ENCODE measurements around the gene ZNF804A. TPM values are rescaled to one million over a fixed set of nuclear protein-coding genes. Genes with fewer than 3 reads are reported as not detected.
A peak's percentile ranks its signal among the peaks of the same experiment; 100 is the strongest.

ZNF804A gene
- total and polyA plus RNA-seq, 7 experiments from 2014 or later, result 0.16 to 0.69 TPM; not detected in 5

DNA sequence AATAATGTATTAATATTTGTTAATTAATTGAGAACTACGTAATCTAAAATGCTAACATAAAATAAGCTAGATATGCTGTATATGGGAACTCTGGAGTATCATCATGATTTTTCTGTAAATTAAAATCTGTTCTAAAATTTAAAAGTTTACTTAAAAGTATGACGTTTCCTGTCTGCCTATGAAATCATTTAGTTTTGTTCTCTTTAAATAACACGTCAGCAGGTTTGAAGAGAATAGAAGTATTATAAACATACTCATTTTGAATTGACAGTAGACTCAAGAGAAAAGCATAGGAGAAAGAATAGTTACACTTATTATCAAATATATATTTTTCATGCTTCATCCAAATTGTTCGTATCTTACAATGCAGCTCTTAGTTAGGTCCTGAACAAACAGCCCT is 19.1 kb upstream of the ZNF804A start:
- no peak for ATAC-seq
- Histone ChIP-seq H3K36me3 (ENCODE audit: control insufficient read depth in 2 of 3, insufficient read depth in 3 of 3, low read length in 3 of 3) (no peaks in the 10 kb centered on the region), H3K4me1 (ENCODE audit: control insufficient read depth in 2 of 2, insufficient read depth in 2 of 2, low read length in 2 of 2) (no peaks in the 10 kb centered on the region), H3K4me3 (ENCODE audit: low read length) (no peak overlapping the region), H3K9me3 (ENCODE audit: control insufficient read depth in 2 of 3, low read length in 3 of 3) (no peaks in the 10 kb centered on the region), H3K27me3 (ENCODE audit: control insufficient read depth in 2 of 2, insufficient read depth in 2 of 2, low read length in 2 of 2) (no peaks in the 10 kb centered on the region), H3K27ac (ENCODE audit: low read depth, low read length) (no peak overlapping the region)
- intact Hi-C loops (cut with micrococcal nuclease), result no loop called here
- no peaks in the 10 kb centered on the region for H3K36me3 Mint-ChIP-seq
- DNase-seq, result no peak
- H3K27me3 Mint-ChIP-seq, result no peaks in the 10 kb centered on the region
- no peak overlapping the region for H3K27ac Mint-ChIP-seq
- POLR2A ChIA-PET, result no interaction called here
- peaks cover 0 to 27% (median 1%) of the 10 kb centered on the region in 11 donors for H3K9me3 Mint-ChIP-seq
- H3K4me3 Mint-ChIP-seq, result no peak overlapping the region
- CTCF ChIA-PET, result no interaction called here
- H3K4me1 Mint-ChIP-seq, result no peaks in the 10 kb centered on the region

DNA sequence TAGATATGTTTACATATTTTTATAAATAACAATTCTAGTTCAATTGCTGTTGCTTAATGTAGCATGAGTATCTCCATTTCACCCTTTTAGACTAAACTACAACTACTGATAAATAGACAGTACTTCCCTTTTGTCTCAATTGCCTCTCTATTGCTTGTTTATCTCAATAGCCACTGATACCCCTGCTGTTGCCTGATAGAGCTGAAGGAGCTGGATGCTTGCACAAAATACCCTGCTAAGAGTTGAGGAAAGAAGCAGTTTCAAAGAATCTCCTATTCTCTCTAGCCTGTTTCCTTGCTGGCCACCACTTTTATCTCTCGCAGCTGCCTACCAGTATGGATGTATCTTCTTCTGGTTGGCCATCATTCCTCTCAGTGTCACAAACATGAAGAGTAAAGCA is 16.9 kb upstream of the ZNF804A start:
- H3K36me3 ChIP-seq (ENCODE audit: control insufficient read depth in 2 of 3, insufficient read depth in 3 of 3, low read length in 3 of 3), result no peaks in the 10 kb centered on the region
- ChIA-PET CTCF (no interaction called here), POLR2A (no interaction called here)
- no peaks in the 10 kb centered on the region for H3K9me3 ChIP-seq (ENCODE audit: control insufficient read depth in 2 of 3, low read length in 3 of 3)
- no peak overlapping the region for H3K4me3 Mint-ChIP-seq
- intact Hi-C loops (cut with micrococcal nuclease), result no loop called here
- ATAC-seq (no peak), DNase-seq (no peak)
- H3K27ac Mint-ChIP-seq, result no peak overlapping the region
- no peak overlapping the region for H3K4me3 ChIP-seq (ENCODE audit: low read length)
- no peaks in the 10 kb centered on the region for H3K36me3 Mint-ChIP-seq
- H3K27ac ChIP-seq (ENCODE audit: low read depth, low read length), result no peak overlapping the region
- no peaks in the 10 kb centered on the region for H3K4me1 ChIP-seq (ENCODE audit: control insufficient read depth in 2 of 2, insufficient read depth in 2 of 2, low read length in 2 of 2)
- no peaks in the 10 kb centered on the region for H3K27me3 Mint-ChIP-seq
- no peaks in the 10 kb centered on the region for H3K27me3 ChIP-seq (ENCODE audit: control insufficient read depth in 2 of 2, insufficient read depth in 2 of 2, low read length in 2 of 2)
- peaks cover 0 to 13% (median 0%) of the 10 kb centered on the region in 11 donors for H3K9me3 Mint-ChIP-seq
- no peaks in the 10 kb centered on the region for H3K4me1 Mint-ChIP-seq

DNA sequence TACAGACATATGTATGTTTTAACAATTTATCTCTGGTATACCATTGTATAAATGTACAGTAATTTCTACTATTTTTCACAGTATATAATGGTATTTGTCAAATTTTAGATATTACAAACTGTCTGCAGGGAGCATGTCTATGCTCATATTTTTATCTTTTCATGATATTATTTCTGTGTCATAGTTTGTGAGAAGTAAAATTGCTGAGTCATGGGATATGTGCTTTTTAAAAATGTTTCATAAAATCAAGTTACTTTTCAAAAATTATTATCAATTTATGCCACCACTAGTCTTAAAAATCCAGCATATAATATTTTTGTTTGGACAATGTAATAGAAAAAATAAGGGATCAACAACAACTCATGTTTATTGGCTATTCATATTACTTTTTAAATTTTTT is 9.1 kb upstream of the ZNF804A start:
- ChIA-PET POLR2A (no interaction called here), CTCF (no interaction called here)
- Histone ChIP-seq H3K36me3 (ENCODE audit: control insufficient read depth in 2 of 3, insufficient read depth in 3 of 3, low read length in 3 of 3) (no peaks in the 10 kb centered on the region), H3K27ac (ENCODE audit: low read depth, low read length) (no peak overlapping the region), H3K4me1 (ENCODE audit: control insufficient read depth in 2 of 2, insufficient read depth in 2 of 2, low read length in 2 of 2) (no peaks in the 10 kb centered on the region), H3K4me3 (ENCODE audit: low read length) (no peak overlapping the region), H3K9me3 (ENCODE audit: control insufficient read depth in 2 of 3, low read length in 3 of 3) (no peaks in the 10 kb centered on the region), H3K27me3 (ENCODE audit: control insufficient read depth in 2 of 2, insufficient read depth in 2 of 2, low read length in 2 of 2) (peaks cover 0 to 2% of the 10 kb centered on the region in 2 donors)
- intact Hi-C loops (cut with micrococcal nuclease), result no loop called here
- Mint-ChIP-seq H3K27me3 (peaks cover 0 to 12% (median 4%) of the 10 kb centered on the region in 5 donors), H3K36me3 (no peaks in the 10 kb centered on the region), H3K4me3 (no peak overlapping the region), H3K4me1 (no peaks in the 10 kb centered on the region), H3K27ac (no peak overlapping the region), H3K9me3 (peaks cover 0 to 9% (median 3%) of the 10 kb centered on the region in 11 donors)
- DNase-seq, result no peak
- ATAC-seq, result no peak

DNA sequence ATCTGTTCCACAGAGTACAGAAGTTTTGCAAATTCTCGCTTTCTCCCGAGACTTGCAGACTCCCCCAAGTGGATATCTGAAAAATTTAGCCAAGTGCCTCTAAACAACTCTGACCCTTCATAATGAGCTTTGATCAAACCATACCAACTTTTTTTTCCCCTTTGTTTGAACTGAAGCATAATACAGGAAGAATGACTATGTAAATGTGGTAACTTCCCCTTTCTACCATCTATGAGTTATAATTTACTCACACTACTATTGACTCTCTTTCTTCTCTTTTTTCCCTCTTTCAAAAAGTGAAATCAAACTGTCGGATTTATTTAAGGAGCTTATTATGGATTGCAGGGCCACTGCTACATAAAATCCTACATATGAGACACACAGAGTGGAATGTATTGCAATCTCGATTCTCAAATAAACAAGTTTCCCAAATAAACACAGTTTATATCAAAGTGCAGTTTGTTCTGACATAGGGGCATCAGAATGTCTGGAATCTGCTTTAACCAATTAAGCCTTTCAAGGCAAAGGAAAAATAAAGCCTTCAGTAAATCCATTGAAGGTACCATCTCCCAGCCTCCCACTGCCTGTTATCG is 1.4 kb upstream of the ZNF804A start:
- intact Hi-C loops (cut with micrococcal nuclease), result no loop called here
- POLR2A ChIA-PET, result no interaction called here
- Mint-ChIP-seq H3K36me3 (peaks cover 0 to 15% (median 0%) of the 10 kb centered on the region in 5 donors), H3K9me3 (peaks cover 0 to 16% (median 5%) of the 10 kb centered on the region in 11 donors), H3K4me1 (peaks cover 7 to 21% (median 16%) of the 10 kb centered on the region in 7 donors), H3K4me3 (peak overlapping the region in 8 of 10 donors; percentile 8 to 61 (median 44)), H3K27ac (no peak overlapping the region), H3K27me3 (peaks cover 46 to 68% (median 50%) of the 10 kb centered on the region in 5 donors)
- CTCF ChIA-PET, result no interaction called here
- Histone ChIP-seq H3K9me3 (ENCODE audit: control insufficient read depth in 2 of 3, low read length in 3 of 3) (no peaks in the 10 kb centered on the region), H3K27me3 (ENCODE audit: control insufficient read depth in 2 of 2, insufficient read depth in 2 of 2, low read length in 2 of 2) (peaks cover 0 to 3% of the 10 kb centered on the region in 2 donors), H3K4me3 (ENCODE audit: low read length) (no peak overlapping the region), H3K4me1 (ENCODE audit: control insufficient read depth in 2 of 2, insufficient read depth in 2 of 2, low read length in 2 of 2) (no peaks in the 10 kb centered on the region), H3K27ac (ENCODE audit: low read depth, low read length) (no peak overlapping the region), H3K36me3 (ENCODE audit: control insufficient read depth in 2 of 3, insufficient read depth in 3 of 3, low read length in 3 of 3) (no peaks in the 10 kb centered on the region)
- peak; percentile 55 for ATAC-seq
- DNase-seq, result no peak

DNA sequence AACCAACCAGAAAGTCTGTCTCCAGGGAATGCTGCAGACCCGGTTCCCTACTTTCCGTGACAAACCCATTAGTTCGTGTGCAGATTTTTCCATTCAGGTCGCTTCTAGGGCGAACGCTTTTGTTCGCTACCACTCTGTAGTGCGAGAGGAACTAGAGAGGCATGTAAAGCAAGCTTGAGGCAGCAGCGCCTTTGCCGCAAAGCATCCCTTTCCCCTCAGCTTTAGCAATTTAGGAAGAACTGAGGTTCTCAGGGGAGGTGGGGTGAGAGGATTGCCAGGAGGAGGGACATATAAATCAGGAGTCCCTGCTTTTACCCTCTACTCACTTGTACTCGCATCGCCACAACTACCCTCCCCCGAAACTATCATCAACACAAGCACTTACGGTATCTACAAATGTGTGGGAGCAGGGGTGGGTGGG is 748 bp upstream of the ZNF804A start:
- peak; percentile 39 for ATAC-seq
- Mint-ChIP-seq H3K27ac (no peak overlapping the region), H3K9me3 (peaks cover 0 to 14% (median 5%) of the 10 kb centered on the region in 11 donors), H3K4me3 (peak overlapping the region in 9 of 10 donors; percentile 19 to 62 (median 49)), H3K27me3 (peaks cover 46 to 66% (median 50%) of the 10 kb centered on the region in 5 donors), H3K4me1 (peaks cover 7 to 21% (median 16%) of the 10 kb centered on the region in 7 donors), H3K36me3 (peaks cover 0 to 15% (median 0%) of the 10 kb centered on the region in 5 donors)
- POLR2A ChIA-PET, result no interaction called here
- intact Hi-C loops (cut with micrococcal nuclease), result no loop called here
- no peak for DNase-seq
- Histone ChIP-seq H3K4me3 (ENCODE audit: low read length) (no peak overlapping the region), H3K27ac (ENCODE audit: low read depth, low read length) (no peak overlapping the region), H3K4me1 (ENCODE audit: control insufficient read depth in 2 of 2, insufficient read depth in 2 of 2, low read length in 2 of 2) (no peaks in the 10 kb centered on the region), H3K27me3 (ENCODE audit: control insufficient read depth in 2 of 2, insufficient read depth in 2 of 2, low read length in 2 of 2) (peaks cover 0 to 3% of the 10 kb centered on the region in 2 donors), H3K9me3 (ENCODE audit: control insufficient read depth in 2 of 3, low read length in 3 of 3) (no peaks in the 10 kb centered on the region), H3K36me3 (ENCODE audit: control insufficient read depth in 2 of 3, insufficient read depth in 3 of 3, low read length in 3 of 3) (no peaks in the 10 kb centered on the region)
- CTCF ChIA-PET, result no interaction called here

DNA sequence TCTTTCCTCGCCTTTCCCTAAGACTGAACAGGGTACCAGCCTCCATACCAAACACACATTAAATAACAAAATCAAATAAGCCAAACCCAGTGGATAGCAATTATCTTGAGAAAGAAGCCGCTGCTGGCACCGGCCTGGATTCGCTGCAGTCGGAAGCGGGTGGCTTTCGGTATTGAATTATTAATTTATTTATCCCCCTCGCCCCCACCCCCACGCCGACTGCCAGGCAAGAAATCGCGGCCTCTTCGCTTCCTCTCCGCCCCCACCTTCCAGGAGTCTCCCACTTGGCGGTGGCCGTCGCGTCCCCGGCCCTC is 370 bp upstream of the ZNF804A start:
- Mint-ChIP-seq H3K27ac (no peak overlapping the region), H3K4me1 (peaks cover 7 to 21% (median 16%) of the 10 kb centered on the region in 7 donors), H3K36me3 (peaks cover 0 to 15% (median 0%) of the 10 kb centered on the region in 5 donors), H3K9me3 (peaks cover 0 to 11% (median 4%) of the 10 kb centered on the region in 11 donors), H3K27me3 (peaks cover 46 to 62% (median 50%) of the 10 kb centered on the region in 5 donors), H3K4me3 (peak overlapping the region in 8 of 10 donors; percentile 19 to 66 (median 51))
- Histone ChIP-seq H3K36me3 (ENCODE audit: control insufficient read depth in 2 of 3, insufficient read depth in 3 of 3, low read length in 3 of 3) (no peaks in the 10 kb centered on the region), H3K4me3 (ENCODE audit: low read length) (no peak overlapping the region), H3K27ac (ENCODE audit: low read depth, low read length) (no peak overlapping the region), H3K27me3 (ENCODE audit: control insufficient read depth in 2 of 2, insufficient read depth in 2 of 2, low read length in 2 of 2) (peaks cover 0 to 3% of the 10 kb centered on the region in 2 donors), H3K4me1 (ENCODE audit: control insufficient read depth in 2 of 2, insufficient read depth in 2 of 2, low read length in 2 of 2) (no peaks in the 10 kb centered on the region), H3K9me3 (ENCODE audit: control insufficient read depth in 2 of 3, low read length in 3 of 3) (no peaks in the 10 kb centered on the region)
- intact Hi-C loops (cut with micrococcal nuclease), result no loop called here
- ATAC-seq (no peak), DNase-seq (no peak)
- ChIA-PET CTCF (no interaction called here), POLR2A (no interaction called here)
